SHP77 (cell line): ENCODE measurements around the gene ADCY9.
A peak's percentile ranks its signal among the peaks of the same experiment; 100 is the strongest.
"Not testable (repeated sequence)": the region's sequence is repeated elsewhere in the genome, so short reads cannot be mapped to it uniquely, and the experiment has no call there.

Source experiments
- DNase-seq, 2 experiments: peaks; one replicate each; lab custom pipeline; 2025; lab: John Stamatoyannopoulos, UW

The ADCY9 gene

GRCh38 chr16:3974751-3975150 lies 141.5 kb downstream of the ADCY9 start:
- no peak for DNase-seq

- DNase-seq: no peak
Measured at GRCh38 chr16:3971706-3972105, 144.5 kb downstream of the ADCY9 start.

GRCh38 chr16:3971261-3971660 lies 145.0 kb downstream of the ADCY9 start:
- DNase-seq: no peak

- DNase-seq: no peak
Measured at GRCh38 chr16:3968551-3968950, 147.7 kb downstream of the ADCY9 start.

- no peak for DNase-seq
Measured at GRCh38 chr16:3966681-3967080, 149.6 kb downstream of the ADCY9 start.

- DNase-seq: no peak
Measured at GRCh38 chr16:3965781-3966582, 150.3 kb downstream of the ADCY9 start.

GRCh38 chr16:3965306-3965705 lies 150.9 kb downstream of the ADCY9 start:
- DNase-seq: no peak

- DNase-seq: no peak
Measured at GRCh38 chr16:3964686-3965290, 151.5 kb downstream of the ADCY9 start.

- DNase-seq: no peak
Measured at GRCh38 chr16:3963886-3964685, 152.2 kb downstream of the ADCY9 start.

GRCh38 chr16:3963203-3963602 lies 153.0 kb downstream of the ADCY9 start:
- peak; percentile 50 to 72 for DNase-seq

- DNase-seq: peak; percentile 52 to 65
Measured at GRCh38 chr16:3961449-3961849, 154.8 kb downstream of the ADCY9 start.

- DNase-seq: not testable (repeated sequence)
Measured at GRCh38 chr16:3959926-3960590, 156.2 kb downstream of the ADCY9 start.

- DNase-seq: no peak
Measured at GRCh38 chr16:3959148-3959547, 157.1 kb downstream of the ADCY9 start.

GRCh38 chr16:3957344-3957980 lies 158.8 kb downstream of the ADCY9 start:
- no peak for DNase-seq

- peak; percentile 35 to 45 for DNase-seq
Measured at GRCh38 chr16:3954411-3954921, 161.8 kb downstream of the ADCY9 start.

- DNase-seq: no peak
Measured at GRCh38 chr16:3953728-3954410, 162.4 kb downstream of the ADCY9 start.

GRCh38 chr16:3952737-3953131 lies 163.5 kb downstream of the ADCY9 start:
- DNase-seq: no peak

GRCh38 chr16:3951861-3952736 lies 164.1 kb downstream of the ADCY9 start:
- peak in 1 of 2 experiments; percentile 23 for DNase-seq

- DNase-seq: not testable (repeated sequence)
Measured at GRCh38 chr16:3951380-3951779, 164.9 kb downstream of the ADCY9 start.
